Central memory CD8-positive, alpha-beta T cell (primary cell): ENCODE data around the gene GPR35.
A peak's percentile ranks its signal among the peaks of the same experiment; 100 is the strongest.

Experiments
- ATAC-seq: fragments of 150-1000 bp; cut with Tn5 transposase; replicated peaks from 2 replicates; pipeline ENCODE4 v1.10.0; 2022; ENCODE audit warnings: mild to moderate bottlenecking, moderate FRiP score, moderate number of reproducible peaks; ENCODE audit not compliant: poor library complexity, severe bottlenecking; ENCODE audit errors: extremely low read depth
- DNase-seq, 2 donors: peaks; one replicate each; pipeline ENCODE4 v3.0.0; 2021; ENCODE audit warnings: low spot score in 2 of 2
- H3K27ac Mint-ChIP-seq: one replicate; pipeline ENCODE4 v1.8.0; 2022; ENCODE audit warnings: low read depth, mild to moderate bottlenecking, moderate library complexity, mixed read lengths
- H3K27me3 Mint-ChIP-seq: one replicate; pipeline ENCODE4 v1.8.0; 2022; ENCODE audit warnings: mixed read lengths
- H3K36me3 Mint-ChIP-seq: one replicate; pipeline ENCODE4 v1.8.0; 2022; ENCODE audit warnings: mild to moderate bottlenecking, moderate library complexity, mixed read lengths; ENCODE audit not compliant: insufficient read depth
- H3K4me1 Mint-ChIP-seq: one replicate; pipeline ENCODE4 v1.8.0; 2022; ENCODE audit warnings: mixed read lengths
- H3K4me3 Mint-ChIP-seq: one replicate; pipeline ENCODE4 v1.8.0; 2022; ENCODE audit warnings: mild to moderate bottlenecking, moderate library complexity, mixed read lengths
- H3K9me3 Mint-ChIP-seq: one replicate; pipeline ENCODE4 v1.8.0; 2022; ENCODE audit warnings: mixed read lengths

Gene GPR35

DNA sequence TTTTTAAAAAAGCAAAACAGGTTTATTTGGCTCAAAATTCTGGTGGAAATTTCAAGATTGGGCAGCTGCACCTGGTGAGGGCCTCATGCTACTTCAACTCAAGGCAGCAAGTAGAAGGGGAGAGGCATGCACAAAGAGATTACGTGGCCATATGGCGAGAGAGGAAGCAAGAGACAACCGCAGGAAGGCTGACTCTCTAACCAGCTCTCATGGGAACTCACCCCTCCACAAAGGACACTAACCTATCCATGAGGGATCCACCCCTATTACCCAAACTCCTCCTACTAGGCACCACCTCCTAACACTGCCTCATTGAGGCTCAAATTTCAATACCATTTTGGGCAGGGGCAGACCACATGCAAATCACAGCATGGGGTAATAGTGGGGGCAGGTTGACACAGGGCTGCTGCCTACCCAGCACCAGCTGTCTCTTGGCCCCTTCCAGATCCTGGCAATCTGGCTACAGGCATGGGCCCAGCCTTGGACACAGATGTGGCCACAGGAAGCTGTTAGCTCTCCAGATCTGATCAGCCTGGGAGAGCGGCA is 40.7 kb upstream of the GPR35 start:
- no peaks in the 10 kb centered on the region for H3K9me3 Mint-ChIP-seq
- no peak overlapping the region for H3K27ac Mint-ChIP-seq
- peak overlapping the region; percentile 93 for H3K4me3 Mint-ChIP-seq
- H3K36me3 Mint-ChIP-seq: peaks cover 8% of the 10 kb centered on the region
- H3K27me3 Mint-ChIP-seq: no peaks in the 10 kb centered on the region
- DNase-seq: no peak
- no peak for ATAC-seq
- peaks cover 51% of the 10 kb centered on the region for H3K4me1 Mint-ChIP-seq

GRCh38 chr2:240585101-240585500 is 40.2 kb upstream of the GPR35 start:
- H3K4me3 Mint-ChIP-seq: peak overlapping the region; percentile 93
- no peaks in the 10 kb centered on the region for H3K9me3 Mint-ChIP-seq
- ATAC-seq (no peak), DNase-seq (no peak)
- peaks cover 10% of the 10 kb centered on the region for H3K36me3 Mint-ChIP-seq
- peaks cover 45% of the 10 kb centered on the region for H3K4me1 Mint-ChIP-seq
- H3K27me3 Mint-ChIP-seq: no peaks in the 10 kb centered on the region
- no peak overlapping the region for H3K27ac Mint-ChIP-seq

DNA sequence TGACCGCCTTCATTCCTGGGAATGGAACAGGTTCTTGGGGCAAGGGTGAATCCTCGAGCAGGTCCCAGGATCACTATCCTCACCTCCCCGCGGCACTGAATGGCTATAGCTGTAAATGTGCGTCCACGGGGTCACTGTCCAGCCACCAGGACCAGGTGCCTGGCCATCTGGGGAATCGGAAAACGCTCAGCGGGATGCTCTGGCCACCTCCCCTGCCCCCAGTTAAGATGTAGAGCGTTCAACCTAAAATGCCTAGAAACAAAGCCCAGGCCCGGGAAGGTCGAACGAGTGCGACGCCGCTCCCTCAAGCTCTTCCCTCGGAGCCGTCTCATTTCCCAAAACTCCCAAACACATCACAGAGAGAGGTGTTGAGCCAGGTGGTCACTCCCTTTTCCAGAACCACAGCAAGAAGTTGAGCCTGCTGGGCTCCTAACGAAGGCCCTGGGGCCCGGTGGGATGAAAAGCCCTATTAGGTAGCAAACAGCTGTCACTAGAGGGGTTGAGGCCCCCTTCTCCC is 39.5 kb upstream of the GPR35 start:
- Mint-ChIP-seq H3K36me3 (peaks cover 15% of the 10 kb centered on the region), H3K4me1 (peaks cover 40% of the 10 kb centered on the region), H3K9me3 (no peaks in the 10 kb centered on the region), H3K27me3 (no peaks in the 10 kb centered on the region), H3K27ac (peak overlapping the region; percentile 93), H3K4me3 (peak overlapping the region; percentile 93)
- ATAC-seq (no peak), DNase-seq (no peak)

DNA sequence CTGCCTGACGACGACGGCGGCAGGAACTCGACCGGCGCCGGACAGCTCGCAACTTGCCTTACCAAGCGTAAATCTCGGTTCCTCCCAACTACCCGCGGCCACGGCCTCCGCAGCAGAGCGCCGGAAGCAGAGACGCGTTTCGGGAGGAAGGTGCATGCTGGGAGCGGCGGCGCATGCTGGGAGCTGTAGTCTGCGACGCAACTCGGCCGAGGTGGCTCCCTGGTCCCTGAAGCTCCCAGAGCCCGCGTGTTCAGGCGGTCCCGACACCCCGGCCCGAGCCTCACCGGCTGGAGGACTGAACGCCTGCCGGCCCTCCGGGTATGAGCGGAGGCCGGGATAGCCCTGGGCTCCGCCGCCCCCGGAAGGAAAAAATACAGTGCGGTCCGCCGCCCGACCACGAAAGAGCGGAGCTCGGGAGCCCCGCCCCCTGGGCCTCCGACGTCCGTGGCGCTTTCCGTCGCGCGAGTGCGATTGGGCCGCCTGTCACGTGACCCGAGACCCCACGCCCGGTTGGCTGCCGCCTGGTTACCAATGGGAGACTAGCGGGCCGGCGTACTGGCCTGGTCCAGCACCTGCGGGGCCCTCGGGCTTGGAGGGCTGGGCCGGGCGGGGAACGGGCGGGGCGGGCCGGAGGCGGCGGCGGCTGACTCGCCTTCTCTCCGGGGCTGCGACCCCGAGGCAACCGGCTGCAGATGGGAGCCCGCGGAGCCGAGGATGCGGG is 38.9 kb upstream of the GPR35 start, which contains the start of gene CAPN10:
TSS of gene CAPN10 (plus strand) at position 537 of the 721 bp plus-strand sequence. CDS start at position 715, 178 bp downstream.
- H3K9me3 Mint-ChIP-seq: no peaks in the 10 kb centered on the region
- peaks cover 18% of the 10 kb centered on the region for H3K36me3 Mint-ChIP-seq
- peak within 1 kb of the TSS; percentile 93 for H3K4me3 Mint-ChIP-seq
- ATAC-seq: peak; percentile 87
- no peaks in the 10 kb centered on the region for H3K27me3 Mint-ChIP-seq
- DNase-seq: peak; percentile 92 to 93
- peak within 1 kb of the TSS; percentile 93 for H3K27ac Mint-ChIP-seq
- H3K4me1 Mint-ChIP-seq: peaks cover 40% of the 10 kb centered on the region

- peaks cover 34% of the 10 kb centered on the region for H3K4me1 Mint-ChIP-seq
- H3K27ac Mint-ChIP-seq: peak overlapping the region; percentile 93
- H3K36me3 Mint-ChIP-seq: peaks cover 17% of the 10 kb centered on the region
Observed at GRCh38 chr2:240586919-240587800, 38.1 kb upstream of the GPR35 start.

DNA sequence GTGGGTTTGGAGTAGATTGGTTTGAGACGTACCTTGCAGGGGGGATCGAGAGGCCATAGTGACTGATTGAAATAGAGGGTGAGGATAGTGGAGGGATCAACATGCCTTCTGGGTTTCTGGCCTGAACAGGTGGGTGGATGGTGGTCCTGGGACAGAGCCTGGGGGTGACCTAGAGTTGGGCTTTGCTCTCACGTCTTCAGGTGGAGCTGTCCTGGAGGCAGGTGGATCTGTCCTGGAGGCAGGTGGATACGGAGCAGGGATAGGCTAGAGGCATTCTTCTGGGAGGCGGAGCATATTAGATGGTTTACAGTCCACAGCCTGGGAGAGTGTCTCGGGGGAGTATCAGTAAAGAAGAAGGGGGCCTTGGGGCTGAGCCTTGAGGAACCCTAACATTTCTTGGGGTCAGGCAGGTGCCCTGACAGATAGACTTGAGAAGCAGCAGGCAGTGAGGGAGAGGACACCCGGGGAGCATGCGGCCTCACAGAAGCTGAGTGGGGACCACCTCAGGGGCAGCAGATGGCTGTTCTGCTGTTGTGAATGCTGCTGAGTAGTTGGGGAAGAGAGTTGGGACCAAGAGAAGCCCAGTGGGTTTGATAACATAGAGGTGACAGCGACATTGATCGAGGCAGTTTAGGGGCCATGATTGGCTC is 37.1 kb upstream of the GPR35 start:
- Mint-ChIP-seq H3K4me1 (peaks cover 34% of the 10 kb centered on the region), H3K36me3 (peaks cover 19% of the 10 kb centered on the region), H3K4me3 (peak overlapping the region; percentile 93), H3K27ac (peak overlapping the region; percentile 93), H3K27me3 (no peaks in the 10 kb centered on the region), H3K9me3 (no peaks in the 10 kb centered on the region)
- ATAC-seq (no peak), DNase-seq (no peak)

More at GRCh38 chr2:240586919-240587800, 38.1 kb upstream of the GPR35 start:
- ATAC-seq (peak; percentile 43), DNase-seq (peak; percentile 38 to 45)
- no peaks in the 10 kb centered on the region for H3K27me3 Mint-ChIP-seq
- peak overlapping the region; percentile 93 for H3K4me3 Mint-ChIP-seq
- no peaks in the 10 kb centered on the region for H3K9me3 Mint-ChIP-seq

DNA sequence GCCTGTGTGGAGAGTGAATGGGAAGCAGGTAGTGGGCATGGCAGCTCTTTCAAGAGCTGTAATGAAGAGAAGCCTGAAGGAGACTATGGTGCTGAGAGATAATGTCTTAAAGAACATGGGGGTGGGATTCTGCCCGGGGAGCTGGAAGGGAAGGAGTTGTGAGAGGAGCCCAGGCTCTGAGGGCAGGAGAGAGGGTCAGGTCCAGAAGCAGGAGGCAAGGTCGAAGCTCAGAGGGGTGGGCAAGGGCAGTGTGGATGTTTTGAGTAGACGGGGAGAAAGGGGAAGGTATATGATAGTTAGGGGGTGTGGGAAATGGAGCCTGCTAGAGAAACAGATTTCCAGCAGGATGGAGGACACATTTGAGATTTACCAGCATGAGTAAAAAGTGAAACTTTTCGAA is 36.6 kb upstream of the GPR35 start:
- peak overlapping the region; percentile 93 for H3K4me3 Mint-ChIP-seq
- H3K4me1 Mint-ChIP-seq: peaks cover 34% of the 10 kb centered on the region
- no peaks in the 10 kb centered on the region for H3K9me3 Mint-ChIP-seq
- no peaks in the 10 kb centered on the region for H3K27me3 Mint-ChIP-seq
- no peak overlapping the region for H3K27ac Mint-ChIP-seq
- H3K36me3 Mint-ChIP-seq: peaks cover 17% of the 10 kb centered on the region
- ATAC-seq (no peak), DNase-seq (no peak)

DNA sequence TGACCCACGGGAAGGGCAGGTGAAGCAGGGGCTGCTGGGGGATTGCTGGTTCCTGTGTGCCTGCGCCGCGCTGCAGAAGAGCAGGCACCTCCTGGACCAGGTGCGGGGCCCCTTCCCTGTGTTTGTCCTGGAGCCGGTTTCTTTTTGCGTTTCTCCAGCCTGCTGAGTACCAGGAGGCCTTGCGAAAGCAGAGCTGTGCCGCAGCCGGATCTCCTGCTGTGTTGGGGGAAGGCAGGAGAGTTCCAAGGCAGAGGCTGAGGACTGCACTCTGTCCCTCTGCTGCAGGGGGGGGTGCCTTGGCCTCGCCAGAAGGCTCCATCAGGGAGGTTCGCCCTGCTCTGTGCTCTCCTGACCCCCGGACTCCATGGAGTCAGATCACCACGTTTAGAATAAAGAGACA is 35.9 kb upstream of the GPR35 start:
- Mint-ChIP-seq H3K4me3 (no peak overlapping the region), H3K9me3 (no peaks in the 10 kb centered on the region), H3K36me3 (peaks cover 20% of the 10 kb centered on the region), H3K4me1 (peaks cover 33% of the 10 kb centered on the region), H3K27me3 (no peaks in the 10 kb centered on the region), H3K27ac (no peak overlapping the region)
- DNase-seq (no peak), ATAC-seq (no peak)

- Mint-ChIP-seq H3K9me3 (no peaks in the 10 kb centered on the region), H3K36me3 (peaks cover 18% of the 10 kb centered on the region), H3K4me1 (peaks cover 28% of the 10 kb centered on the region), H3K4me3 (no peak overlapping the region), H3K27ac (no peak overlapping the region), H3K27me3 (no peaks in the 10 kb centered on the region)
- ATAC-seq (no peak), DNase-seq (no peak)
Observed at GRCh38 chr2:240589850-240590525, 35.3 kb upstream of the GPR35 start.

DNA sequence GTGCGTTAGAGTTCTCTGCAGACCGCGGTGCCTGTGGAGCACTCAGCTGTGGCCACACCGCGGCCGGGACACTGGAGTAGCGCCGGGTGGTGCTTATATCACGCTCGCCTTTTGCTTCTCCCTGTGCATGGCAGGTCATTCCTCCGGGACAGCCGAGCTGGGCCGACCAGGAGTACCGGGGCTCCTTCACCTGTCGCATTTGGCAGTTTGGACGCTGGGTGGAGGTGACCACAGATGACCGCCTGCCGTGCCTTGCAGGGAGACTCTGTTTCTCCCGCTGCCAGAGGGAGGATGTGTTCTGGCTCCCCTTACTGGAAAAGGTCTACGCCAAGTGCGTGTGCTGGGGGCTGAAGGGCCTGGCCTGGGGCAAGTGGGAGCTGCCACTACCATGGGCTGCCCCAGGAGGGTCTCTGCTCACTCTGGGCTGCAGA is 34.6 kb upstream of the GPR35 start:
- no peaks in the 10 kb centered on the region for H3K27me3 Mint-ChIP-seq
- H3K27ac Mint-ChIP-seq: no peak overlapping the region
- no peak for ATAC-seq
- H3K9me3 Mint-ChIP-seq: no peaks in the 10 kb centered on the region
- no peak for DNase-seq
- H3K4me1 Mint-ChIP-seq: peaks cover 26% of the 10 kb centered on the region
- peaks cover 19% of the 10 kb centered on the region for H3K36me3 Mint-ChIP-seq
- no peak overlapping the region for H3K4me3 Mint-ChIP-seq

GRCh38 chr2:240591226-240591625 is 34.1 kb upstream of the GPR35 start:
- no peak overlapping the region for H3K4me3 Mint-ChIP-seq
- ATAC-seq (no peak), DNase-seq (no peak)
- no peaks in the 10 kb centered on the region for H3K27me3 Mint-ChIP-seq
- no peaks in the 10 kb centered on the region for H3K9me3 Mint-ChIP-seq
- peak overlapping the region; percentile 19 for H3K27ac Mint-ChIP-seq
- H3K4me1 Mint-ChIP-seq: peaks cover 21% of the 10 kb centered on the region
- H3K36me3 Mint-ChIP-seq: peaks cover 20% of the 10 kb centered on the region
